NOMO-1 treated with DMSO at 0.1 percent for 48 hours (cell line): ENCODE data around the gene NOL4L.

ENCODE experiments used
- DNase-seq: peaks from one replicate; lab custom pipeline; 2025; ENCODE audit not compliant: unreplicated experiment; lab: John Stamatoyannopoulos, UW

The NOL4L gene

GRCh38 chr20:32527447-32528055 is 57.6 kb downstream of the NOL4L start:
- DNase-seq = no peak

GRCh38 chr20:32527052-32527446 is 58.1 kb downstream of the NOL4L start:
- DNase-seq = no peak

GRCh38 chr20:32526541-32526940 is 58.6 kb downstream of the NOL4L start:
- peak; percentile 2 for DNase-seq

GRCh38 chr20:32526125-32526524 is 59.0 kb downstream of the NOL4L start:
- DNase-seq = no peak

- DNase-seq = no peak
These were observed 60.2 kb downstream of the NOL4L start for GRCh38 chr20:32524829-32525501.

- DNase-seq = no peak
These were observed 61.4 kb downstream of the NOL4L start for GRCh38 chr20:32523613-32524213.

GRCh38 chr20:32522776-32523612 is 62.1 kb downstream of the NOL4L start:
- DNase-seq = no peak

GRCh38 chr20:32522526-32522775 is 62.7 kb downstream of the NOL4L start:
- DNase-seq = no peak

- peak; percentile 16 for DNase-seq
These were observed 63.2 kb downstream of the NOL4L start for GRCh38 chr20:32521780-32522525.

GRCh38 chr20:32520927-32521203 is 64.3 kb downstream of the NOL4L start:
- DNase-seq = no peak

- no peak for DNase-seq
These were observed 65.8 kb downstream of the NOL4L start for GRCh38 chr20:32519381-32519730.

GRCh38 chr20:32518593-32519380 is 66.3 kb downstream of the NOL4L start:
- DNase-seq = no peak

- no peak for DNase-seq
These were observed 67.1 kb downstream of the NOL4L start for GRCh38 chr20:32517914-32518592.

- no peak for DNase-seq
These were observed 67.6 kb downstream of the NOL4L start for GRCh38 chr20:32517518-32517873.

GRCh38 chr20:32516583-32517517 is 68.3 kb downstream of the NOL4L start:
- no peak for DNase-seq

- no peak for DNase-seq
These were observed 69.5 kb downstream of the NOL4L start for GRCh38 chr20:32515631-32516101.

GRCh38 chr20:32514760-32515159 is 70.4 kb downstream of the NOL4L start:
- no peak for DNase-seq

GRCh38 chr20:32513031-32513866 is 71.9 kb downstream of the NOL4L start:
- peak; percentile 21 for DNase-seq
